ENCODE results near the gene MACIR. TPM values are rescaled to one million over a fixed set of nuclear protein-coding genes. Genes with fewer than 3 reads are reported as not detected.
A peak's percentile ranks its signal among the peaks of the same experiment; 100 is the strongest.

The MACIR gene
- polyA plus RNA-seq, 2 of the 4 experiments (the other 2 are of a cell fraction): 20.1 to 38.8 TPM

- ChIA-PET POLR2A (no interaction called here), CTCF (interaction anchor here (0.8 to 2.2 kb wide), 7 partner anchors 8 to 246 kb away, joined by 3 to 20 read pairs (median 4); partner anchors contain the start of gene MACIR)
- Histone ChIP-seq H3K4me1 (no peaks in the 10 kb centered on the region), H3K4me2 (no peak overlapping the region), H3K4me3 (no peak overlapping the region), H3K9me3 (0 out of 3 replicates have a peak, but pooled peaks cover 2% of the 10 kb centered on the region), H3K27ac (no peak overlapping the region)
- ATAC-seq (peak; percentile 76 to 95; a peak in 4 of 6 replicates), FAIRE-seq (peak; percentile 7), DNase-seq (ENCODE audit: low read depth in 1 of 2, low spot score in 1 of 2) (peak; percentile 18 to 49)
- WGBS (ENCODE audit: missing lambda C conversion rate): 70% methylated on average over 7 of the region's 7 CpGs
- TF ChIP-seq HOXB5 (CRISPR knock-in tag; IDR thresholded peaks at IDR 0.05) (no peak), USF2 (IDR thresholded peaks at IDR 0.05) (no peak), MAFK (IDR thresholded peaks at IDR 0.05; ENCODE audit: partially characterized antibody) (no peak), RAD21 (conservative IDR thresholded peaks at IDR 0.05 in 1 of 2, IDR thresholded peaks at IDR 0.05 in 1 of 2) (peak; percentile 61 to 67), JUNB (IDR thresholded peaks at IDR 0.05) (no peak), EP300 (IDR thresholded peaks at IDR 0.05) (no peak), HOXB13 (CRISPR knock-in tag; IDR thresholded peaks at IDR 0.05; ENCODE audit: low read depth) (no peak), EHF (CRISPR knock-in tag; IDR thresholded peaks at IDR 0.05) (no peak), POLR2A (IDR thresholded peaks at IDR 0.05; ENCODE audit: low read length) (no peak), NPAS2 (CRISPR knock-in tag; IDR thresholded peaks at IDR 0.05; ENCODE audit: borderline replicate concordance) (no peak), RCOR1 (IDR thresholded peaks at IDR 0.05; ENCODE audit: low read depth, low read length) (no peak), SMC3 (IDR thresholded peaks at IDR 0.05) (peak; percentile 87)
- TF ChIP-seq, protein P1, sequence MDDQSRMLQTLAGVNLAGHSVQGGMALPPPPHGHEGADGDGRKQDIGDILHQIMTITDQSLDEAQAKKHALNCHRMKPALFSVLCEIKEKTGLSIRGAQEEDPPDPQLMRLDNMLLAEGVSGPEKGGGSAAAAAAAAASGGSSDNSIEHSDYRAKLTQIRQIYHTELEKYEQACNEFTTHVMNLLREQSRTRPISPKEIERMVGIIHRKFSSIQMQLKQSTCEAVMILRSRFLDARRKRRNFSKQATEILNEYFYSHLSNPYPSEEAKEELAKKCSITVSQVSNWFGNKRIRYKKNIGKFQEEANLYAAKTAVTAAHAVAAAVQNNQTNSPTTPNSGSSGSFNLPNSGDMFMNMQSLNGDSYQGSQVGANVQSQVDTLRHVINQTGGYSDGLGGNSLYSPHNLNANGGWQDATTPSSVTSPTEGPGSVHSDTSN (IDR thresholded peaks at IDR 0.05): no peak
- TF ChIP-seq, protein P2, sequence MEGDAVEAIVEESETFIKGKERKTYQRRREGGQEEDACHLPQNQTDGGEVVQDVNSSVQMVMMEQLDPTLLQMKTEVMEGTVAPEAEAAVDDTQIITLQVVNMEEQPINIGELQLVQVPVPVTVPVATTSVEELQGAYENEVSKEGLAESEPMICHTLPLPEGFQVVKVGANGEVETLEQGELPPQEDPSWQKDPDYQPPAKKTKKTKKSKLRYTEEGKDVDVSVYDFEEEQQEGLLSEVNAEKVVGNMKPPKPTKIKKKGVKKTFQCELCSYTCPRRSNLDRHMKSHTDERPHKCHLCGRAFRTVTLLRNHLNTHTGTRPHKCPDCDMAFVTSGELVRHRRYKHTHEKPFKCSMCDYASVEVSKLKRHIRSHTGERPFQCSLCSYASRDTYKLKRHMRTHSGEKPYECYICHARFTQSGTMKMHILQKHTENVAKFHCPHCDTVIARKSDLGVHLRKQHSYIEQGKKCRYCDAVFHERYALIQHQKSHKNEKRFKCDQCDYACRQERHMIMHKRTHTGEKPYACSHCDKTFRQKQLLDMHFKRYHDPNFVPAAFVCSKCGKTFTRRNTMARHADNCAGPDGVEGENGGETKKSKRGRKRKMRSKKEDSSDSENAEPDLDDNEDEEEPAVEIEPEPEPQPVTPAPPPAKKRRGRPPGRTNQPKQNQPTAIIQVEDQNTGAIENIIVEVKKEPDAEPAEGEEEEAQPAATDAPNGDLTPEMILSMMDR (IDR thresholded peaks at IDR 0.05): peak; percentile 71
- TF ChIP-seq, protein P3, sequence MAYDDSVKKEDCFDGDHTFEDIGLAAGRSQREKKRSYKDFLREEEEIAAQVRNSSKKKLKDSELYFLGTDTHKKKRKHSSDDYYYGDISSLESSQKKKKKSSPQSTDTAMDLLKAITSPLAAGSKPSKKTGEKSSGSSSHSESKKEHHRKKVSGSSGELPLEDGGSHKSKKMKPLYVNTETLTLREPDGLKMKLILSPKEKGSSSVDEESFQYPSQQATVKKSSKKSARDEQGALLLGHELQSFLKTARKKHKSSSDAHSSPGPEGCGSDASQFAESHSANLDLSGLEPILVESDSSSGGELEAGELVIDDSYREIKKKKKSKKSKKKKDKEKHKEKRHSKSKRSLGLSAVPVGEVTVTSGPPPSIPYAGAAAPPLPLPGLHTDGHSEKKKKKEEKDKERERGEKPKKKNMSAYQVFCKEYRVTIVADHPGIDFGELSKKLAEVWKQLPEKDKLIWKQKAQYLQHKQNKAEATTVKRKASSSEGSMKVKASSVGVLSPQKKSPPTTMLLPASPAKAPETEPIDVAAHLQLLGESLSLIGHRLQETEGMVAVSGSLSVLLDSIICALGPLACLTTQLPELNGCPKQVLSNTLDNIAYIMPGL (CRISPR knock-in tag; IDR thresholded peaks at IDR 0.05; ENCODE audit: borderline replicate concordance): no peak
These were observed 26.1 kb upstream of the MACIR start for GRCh38 chr5:103232393-103232999.

DNA sequence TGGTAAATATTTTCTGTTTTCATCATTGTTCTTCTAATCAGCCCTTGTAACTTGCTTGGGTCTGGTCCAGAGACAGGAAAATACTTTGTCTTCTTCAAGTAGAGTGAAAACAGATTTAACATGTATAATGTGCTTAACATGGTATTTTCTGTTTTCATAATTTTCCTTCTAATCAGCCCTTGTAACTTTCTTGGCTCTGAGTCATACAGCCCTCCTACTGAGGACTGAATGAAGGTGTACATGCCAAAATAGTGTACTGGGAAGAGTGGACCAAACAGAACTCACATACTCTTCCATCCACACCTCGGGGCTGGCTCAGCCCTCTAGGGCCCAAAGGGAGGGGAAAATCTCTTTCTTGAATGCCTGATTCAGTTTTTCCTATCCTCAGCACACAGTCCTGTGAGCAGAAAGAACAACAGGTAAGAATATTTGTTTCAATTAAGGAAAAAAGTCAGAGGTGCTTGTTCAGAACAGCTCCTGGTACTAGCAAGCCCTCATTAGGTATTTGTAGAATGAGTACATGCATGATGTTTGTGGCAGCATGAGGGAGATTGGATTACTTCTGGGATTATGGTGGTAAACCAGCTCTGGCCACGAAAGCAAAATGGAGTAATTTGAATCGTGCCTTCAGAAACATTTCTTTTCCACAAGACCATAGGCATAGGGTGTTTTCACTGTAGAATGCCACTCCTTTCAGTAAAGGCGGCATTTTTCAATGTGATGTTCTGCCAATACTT is 24.2 kb upstream of the MACIR start:
- Histone ChIP-seq H3K4me3 (no peak overlapping the region), H3K27ac (no peak overlapping the region), H3K4me2 (no peak overlapping the region), H3K9me3 (peaks cover 6% of the 10 kb centered on the region; the same call in 1 of the 3 replicates), H3K4me1 (no peaks in the 10 kb centered on the region)
- no peak for FAIRE-seq
- DNase-seq (ENCODE audit: low read depth in 1 of 2, low spot score in 1 of 2): no peak
- ATAC-seq: no peak; a peak in 1 of 6 replicates
- ChIA-PET CTCF (interaction anchor here (1.2 kb wide), 1 partner anchor 242 kb away, joined by 3 read pairs; no protein-coding TSS in a partner anchor), POLR2A (no interaction called here)
- 35% methylated on average over 4 of the region's 4 CpGs for WGBS (ENCODE audit: missing lambda C conversion rate)
- TF ChIP-seq ESRRA (IDR thresholded peaks at IDR 0.05; ENCODE audit: borderline replicate concordance, low read length) (no peak), BHLHE40 (IDR thresholded peaks at IDR 0.05; ENCODE audit: low read depth, low read length) (no peak), ZFP36 (IDR thresholded peaks at IDR 0.05; ENCODE audit: borderline replicate concordance, partially characterized antibody) (no peak), NPAS2 (CRISPR knock-in tag; IDR thresholded peaks at IDR 0.05; ENCODE audit: borderline replicate concordance) (no peak), CHD2 (IDR thresholded peaks at IDR 0.05; ENCODE audit: low read length, partially characterized antibody) (no peak), CHD4 (IDR thresholded peaks at IDR 0.05; ENCODE audit: borderline replicate concordance) (no peak)
- TF ChIP-seq, protein P4, sequence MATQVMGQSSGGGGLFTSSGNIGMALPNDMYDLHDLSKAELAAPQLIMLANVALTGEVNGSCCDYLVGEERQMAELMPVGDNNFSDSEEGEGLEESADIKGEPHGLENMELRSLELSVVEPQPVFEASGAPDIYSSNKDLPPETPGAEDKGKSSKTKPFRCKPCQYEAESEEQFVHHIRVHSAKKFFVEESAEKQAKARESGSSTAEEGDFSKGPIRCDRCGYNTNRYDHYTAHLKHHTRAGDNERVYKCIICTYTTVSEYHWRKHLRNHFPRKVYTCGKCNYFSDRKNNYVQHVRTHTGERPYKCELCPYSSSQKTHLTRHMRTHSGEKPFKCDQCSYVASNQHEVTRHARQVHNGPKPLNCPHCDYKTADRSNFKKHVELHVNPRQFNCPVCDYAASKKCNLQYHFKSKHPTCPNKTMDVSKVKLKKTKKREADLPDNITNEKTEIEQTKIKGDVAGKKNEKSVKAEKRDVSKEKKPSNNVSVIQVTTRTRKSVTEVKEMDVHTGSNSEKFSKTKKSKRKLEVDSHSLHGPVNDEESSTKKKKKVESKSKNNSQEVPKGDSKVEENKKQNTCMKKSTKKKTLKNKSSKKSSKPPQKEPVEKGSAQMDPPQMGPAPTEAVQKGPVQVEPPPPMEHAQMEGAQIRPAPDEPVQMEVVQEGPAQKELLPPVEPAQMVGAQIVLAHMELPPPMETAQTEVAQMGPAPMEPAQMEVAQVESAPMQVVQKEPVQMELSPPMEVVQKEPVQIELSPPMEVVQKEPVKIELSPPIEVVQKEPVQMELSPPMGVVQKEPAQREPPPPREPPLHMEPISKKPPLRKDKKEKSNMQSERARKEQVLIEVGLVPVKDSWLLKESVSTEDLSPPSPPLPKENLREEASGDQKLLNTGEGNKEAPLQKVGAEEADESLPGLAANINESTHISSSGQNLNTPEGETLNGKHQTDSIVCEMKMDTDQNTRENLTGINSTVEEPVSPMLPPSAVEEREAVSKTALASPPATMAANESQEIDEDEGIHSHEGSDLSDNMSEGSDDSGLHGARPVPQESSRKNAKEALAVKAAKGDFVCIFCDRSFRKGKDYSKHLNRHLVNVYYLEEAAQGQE (IDR thresholded peaks at IDR 0.05): no peak
- TF ChIP-seq, protein P2 (IDR thresholded peaks at IDR 0.05): no peak
- TF ChIP-seq, protein P1 (IDR thresholded peaks at IDR 0.05): no peak
